ENCODE results near the gene TBCK.

The TBCK gene

GRCh38 chr4:106041294-106042002 is 274.6 kb downstream of the TBCK start:
- in situ Hi-C loops (cut with MboI; ENCODE audit: low pct_unique_long_range_greater_than_20kb, low sequenced_read_pairs, unreplicated experiment) = no loop called here
- no peak for DNase-seq (ENCODE audit: low spot score)
- TF ChIP-seq CTCF (IDR thresholded peaks at IDR 0.05; ENCODE audit: extremely low read depth, insufficient read depth, missing control alignments) = no peak

- no peak for DNase-seq (ENCODE audit: low spot score)
- TF ChIP-seq CTCF (IDR thresholded peaks at IDR 0.05; ENCODE audit: extremely low read depth, insufficient read depth, missing control alignments) = no peak
- in situ Hi-C loops (cut with MboI; ENCODE audit: low pct_unique_long_range_greater_than_20kb, low sequenced_read_pairs, unreplicated experiment) = no loop called here
These were observed 276.2 kb downstream of the TBCK start for GRCh38 chr4:106039796-106040195.

GRCh38 chr4:106038908-106039307 is 277.1 kb downstream of the TBCK start:
- in situ Hi-C loops (cut with MboI; ENCODE audit: low pct_unique_long_range_greater_than_20kb, low sequenced_read_pairs, unreplicated experiment) = no loop called here
- DNase-seq (ENCODE audit: low spot score) = no peak
- TF ChIP-seq CTCF (IDR thresholded peaks at IDR 0.05; ENCODE audit: extremely low read depth, insufficient read depth, missing control alignments) = no peak

GRCh38 chr4:106038012-106038411 is 278.0 kb downstream of the TBCK start:
- DNase-seq (ENCODE audit: low spot score) = no peak
- no peak for TF ChIP-seq CTCF (IDR thresholded peaks at IDR 0.05; ENCODE audit: extremely low read depth, insufficient read depth, missing control alignments)

GRCh38 chr4:106036848-106037247 is 279.2 kb downstream of the TBCK start:
- in situ Hi-C loops (cut with MboI; ENCODE audit: low pct_unique_long_range_greater_than_20kb, low sequenced_read_pairs, unreplicated experiment) = no loop called here
- no peak for TF ChIP-seq CTCF (IDR thresholded peaks at IDR 0.05; ENCODE audit: extremely low read depth, insufficient read depth, missing control alignments)
- no peak for DNase-seq (ENCODE audit: low spot score)

More at GRCh38 chr4:106038012-106038411, 278.0 kb downstream of the TBCK start:
- in situ Hi-C loops (cut with MboI; ENCODE audit: low pct_unique_long_range_greater_than_20kb, low sequenced_read_pairs, unreplicated experiment) = no loop called here

- in situ Hi-C loops (cut with MboI; ENCODE audit: low pct_unique_long_range_greater_than_20kb, low sequenced_read_pairs, unreplicated experiment) = no loop called here
- DNase-seq (ENCODE audit: low spot score) = no peak
- no peak for TF ChIP-seq CTCF (IDR thresholded peaks at IDR 0.05; ENCODE audit: extremely low read depth, insufficient read depth, missing control alignments)
These were observed 279.7 kb downstream of the TBCK start for GRCh38 chr4:106036334-106036733.
